Stimulated activated CD8-positive, alpha-beta memory T cell treated with anti-CD3 and anti-CD28 coated beads, Interleukin-4, amount 100 ng/mL, for 1 hour (primary cell): ENCODE results near the gene FASTK.
"Not testable (repeated sequence)": the region's sequence is repeated elsewhere in the genome, so short reads cannot be mapped to it uniquely, and the experiment has no call there.

Experiments used
- DNase-seq, 2 donors: peaks; one replicate each; pipeline ENCODE4 v3.0.0-alpha.2; 2020; ENCODE audit warnings: low read depth in 2 of 2, low spot score in 1 of 2

Gene FASTK

DNA sequence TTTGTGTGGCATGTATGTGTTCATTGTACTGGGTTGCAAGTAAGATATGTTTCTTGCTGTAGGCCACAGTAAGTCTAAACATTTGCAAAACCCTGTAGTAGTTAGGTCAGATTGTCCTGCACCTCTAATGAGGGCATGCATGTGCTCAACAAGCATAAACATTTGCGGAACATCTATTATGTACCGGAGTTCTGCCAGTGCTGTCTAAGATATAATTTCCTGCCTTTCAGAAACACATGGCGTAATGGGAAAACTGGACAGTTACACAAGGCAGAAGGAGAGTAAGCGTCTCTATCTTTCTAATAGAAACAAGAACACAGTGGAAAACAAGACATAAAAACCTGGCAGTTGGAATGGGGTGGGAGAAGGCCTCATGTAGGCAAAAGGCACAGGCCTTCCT lies 49.6 kb downstream of the FASTK start:
- DNase-seq, result no peak

DNA sequence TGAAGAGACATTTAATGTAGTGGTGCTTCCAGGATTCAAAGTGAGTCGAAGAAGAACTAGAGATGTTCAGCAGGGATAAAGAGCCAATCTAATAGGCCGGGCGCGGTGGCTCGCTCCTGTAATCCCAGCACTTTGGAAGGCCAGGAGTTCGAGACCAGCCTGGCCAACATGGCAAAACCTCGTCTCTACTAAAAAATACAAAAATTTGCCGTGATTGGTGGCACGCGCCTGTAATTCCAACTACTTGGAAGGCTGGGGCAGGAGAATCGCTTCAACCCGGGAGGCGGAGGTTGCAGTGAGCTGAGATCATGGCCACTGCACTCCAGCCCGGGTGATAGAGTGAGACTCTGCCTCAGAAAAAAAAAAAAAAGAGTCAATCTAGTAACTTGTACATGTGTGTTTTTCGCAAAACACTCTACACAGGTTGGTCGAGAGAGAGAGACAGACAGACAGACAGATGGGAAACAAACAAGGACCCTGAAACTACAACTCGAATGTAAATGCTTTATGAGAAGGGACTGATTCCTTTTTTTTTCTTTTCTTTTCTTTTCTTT lies 51.6 kb downstream of the FASTK start:
- no peak for DNase-seq

DNA sequence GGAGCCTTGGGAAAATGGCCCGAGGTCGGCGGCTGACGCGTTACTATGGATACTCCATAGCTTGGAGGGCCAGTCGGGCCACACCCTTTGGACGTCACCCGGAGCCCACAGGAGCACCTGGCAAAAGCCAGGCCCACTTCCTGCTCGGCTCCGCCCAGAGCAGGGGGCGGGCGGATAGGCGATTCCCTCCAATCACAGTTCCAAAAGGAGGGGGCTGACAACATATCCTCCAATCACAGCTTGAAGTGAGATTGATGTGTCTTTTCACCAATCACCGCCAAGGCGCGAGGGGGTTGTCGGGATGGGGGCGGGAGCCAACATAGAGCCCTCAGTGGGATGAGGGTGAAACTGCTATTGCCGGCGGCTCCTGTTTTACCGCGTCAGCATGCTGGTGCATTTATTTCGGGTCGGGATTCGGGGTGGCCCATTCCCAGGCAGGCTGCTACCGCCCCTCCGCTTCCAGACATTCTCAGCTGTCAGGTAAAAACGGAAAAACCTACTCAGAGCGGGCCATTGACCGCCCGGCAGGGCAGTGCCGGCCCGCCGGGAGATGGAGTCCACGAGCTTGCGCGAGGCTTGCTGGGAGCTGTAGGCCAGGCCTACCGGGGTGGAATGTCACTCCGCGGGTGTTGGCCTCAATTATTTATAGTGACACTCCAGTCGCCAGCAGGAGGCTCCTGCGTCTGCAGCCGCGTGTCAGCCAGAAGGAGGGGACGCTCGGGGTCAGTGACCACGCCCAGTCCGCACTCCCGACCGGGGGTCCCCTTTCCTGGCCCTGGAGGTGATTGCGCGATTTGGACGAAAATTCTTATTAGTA lies 52.3 kb downstream of the FASTK start, which contains the start of gene ABCB8:
ABCB8 (plus strand) TSS at position 320 of the 817 bp plus-strand sequence; CDS start at position 386, 66 bp downstream.
- peak; percentile 94 to 95 for DNase-seq

DNA sequence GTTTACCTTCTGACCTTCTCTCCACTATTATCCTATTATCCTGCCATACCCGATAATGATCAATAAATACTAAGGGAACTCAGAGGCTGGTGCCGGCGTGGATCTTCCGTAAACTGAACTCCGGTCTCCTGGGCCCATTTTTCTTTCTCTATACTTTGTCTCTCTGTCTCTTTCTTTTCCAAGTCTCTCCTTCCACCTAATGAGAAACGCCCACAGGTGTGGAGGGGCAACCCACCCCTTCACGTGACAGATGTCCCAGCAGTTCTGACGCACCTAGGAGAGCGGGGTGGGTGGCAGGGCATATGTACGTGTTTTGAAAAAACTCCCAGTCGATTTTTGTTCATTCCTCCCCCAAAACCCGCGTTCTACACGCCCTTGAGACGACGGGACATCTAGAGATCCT lies 52.9 kb downstream of the FASTK start:
- DNase-seq, result not testable (repeated sequence)

DNA sequence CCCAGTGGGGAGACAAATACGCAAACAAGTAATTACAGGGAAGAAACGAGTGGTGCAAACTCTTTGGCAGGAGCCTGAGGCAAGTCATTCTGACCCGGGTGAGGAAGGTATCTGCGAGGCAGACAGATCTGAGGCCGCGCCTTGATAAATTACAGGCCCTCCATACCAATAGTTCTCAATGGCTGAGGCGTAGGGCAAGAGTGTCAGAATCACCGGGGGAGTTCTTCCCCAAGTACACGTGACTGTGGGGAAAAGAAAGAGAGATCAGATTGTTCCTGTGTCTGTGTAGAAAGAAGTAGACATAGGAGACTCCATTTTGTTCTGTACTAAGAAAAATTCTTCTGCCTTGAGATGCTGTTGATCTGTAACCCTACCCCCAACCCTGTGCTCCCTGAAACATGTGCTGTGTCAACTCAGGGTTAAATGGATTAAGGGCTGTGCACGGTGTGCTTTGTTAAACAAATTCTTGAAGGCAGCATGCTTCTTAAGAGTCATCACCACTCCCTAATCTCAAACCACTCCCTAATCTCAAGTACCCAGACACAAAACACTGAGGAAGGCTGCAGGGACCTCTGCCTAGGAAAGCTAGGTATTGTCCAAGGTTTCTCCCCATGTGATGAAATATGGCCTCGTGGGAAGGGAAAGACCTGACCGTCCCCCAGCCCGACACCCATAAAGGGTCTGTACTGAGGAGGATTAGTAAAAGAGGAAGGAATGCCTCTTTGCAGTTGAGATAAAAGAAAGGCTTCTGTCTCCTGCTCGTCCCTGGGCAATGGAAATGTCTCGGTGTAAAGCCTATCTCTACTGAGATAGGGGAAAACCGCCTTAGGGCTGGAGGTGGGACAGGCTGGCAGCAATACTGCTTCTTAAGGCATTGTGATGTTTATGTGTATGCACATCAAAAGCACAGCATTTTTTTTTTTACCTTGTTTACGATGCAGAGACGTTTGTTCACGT lies 53.6 kb downstream of the FASTK start:
- DNase-seq, result not testable (repeated sequence)
